Caco-2 (cell line): Measurements from ENCODE around the gene NOXO1. TPM values are rescaled to one million over a fixed set of nuclear protein-coding genes. Genes with fewer than 3 reads are reported as not detected.

Experiments used
- BruUV-seq: library from RNA; stranded (reverse); fragments of 400-500 nt; replicated peaks from 2 replicates; lab custom pipeline; 2021; lab: Mats Ljungman, UMichigan
- CTCF ChIA-PET: fragments of 300-600 bp; sonication (Branson Sonifier 250); formaldehyde crosslinking; loops from one replicate; lab custom pipeline; 2022; ENCODE audit warnings: antibody characterized with exemption; lab: Charles Lee
- POLR2A ChIA-PET: fragments of 300-600 bp; sonication (Branson Sonifier 250); formaldehyde crosslinking; loops from one replicate; lab custom pipeline; 2022; ENCODE audit warnings: antibody characterized with exemption; lab: Charles Lee
- DNase-seq, 2 experiments: peaks; one replicate each; pipeline versions ENCODE4 v3.0.0 to v3.0.0-alpha.2; 2020 to 2022
- H3K27me3 ChIP-seq: replicated peaks from 2 replicates; pipeline ENCODE4 v1.6.0; 2011; ENCODE audit warnings: low read length; ENCODE audit not compliant: control insufficient read depth, insufficient read depth
- H3K36me3 ChIP-seq: 2 replicates; pipeline ENCODE4 v1.5.1; 2011; ENCODE audit warnings: low read length; ENCODE audit not compliant: control insufficient read depth, insufficient read depth
- H3K4me1 ChIP-seq: fragments of 250-450 bp; sonication (Bioruptor Pico); 2 replicates; pipeline ENCODE4 v1.5.1; 2020; ENCODE audit warnings: mild to moderate bottlenecking
- H3K4me3 ChIP-seq: 2 replicates; pipeline ENCODE4 v1.5.1; 2011; ENCODE audit warnings: low read depth, mild to moderate bottlenecking, control low read depth, low read length
- H3K9me3 ChIP-seq: fragments of 250-450 bp; sonication (Bioruptor Pico); 2 replicates; pipeline ENCODE4 v1.5.1; 2020; ENCODE audit warnings: mild to moderate bottlenecking, moderate library complexity
- H3K27ac Mint-ChIP-seq: one replicate; pipeline ENCODE4 v1.8.0; 2022; ENCODE audit warnings: mixed read lengths; ENCODE audit not compliant: unreplicated experiment
- H3K27me3 Mint-ChIP-seq: one replicate; pipeline ENCODE4 v1.8.0; 2022; ENCODE audit warnings: mixed read lengths; ENCODE audit not compliant: insufficient read depth, unreplicated experiment
- H3K36me3 Mint-ChIP-seq: one replicate; pipeline ENCODE4 v1.8.0; 2022; ENCODE audit warnings: mild to moderate bottlenecking, mixed read lengths; ENCODE audit not compliant: insufficient read depth, unreplicated experiment
- H3K4me1 Mint-ChIP-seq: one replicate; pipeline ENCODE4 v1.8.0; 2022; ENCODE audit warnings: low read depth, mixed read lengths; ENCODE audit not compliant: unreplicated experiment
- H3K4me3 Mint-ChIP-seq: one replicate; pipeline ENCODE4 v1.8.0; 2022; ENCODE audit warnings: mild to moderate bottlenecking, moderate library complexity, mixed read lengths; ENCODE audit not compliant: unreplicated experiment
- H3K9me3 Mint-ChIP-seq: one replicate; pipeline ENCODE4 v1.8.0; 2022; ENCODE audit warnings: mixed read lengths; ENCODE audit not compliant: unreplicated experiment
- intact Hi-C: fragments of 100-400 bp; cut with micrococcal nuclease; formaldehyde crosslinking; loops from one replicate; pipeline ENCODE4 v1.10.0; 2022; ENCODE audit not compliant: unreplicated experiment
- total RNA-seq: library from RNA; stranded (reverse); gene quantifications from 2 replicates; pipeline ENCODE4 v1.2.3, GENCODE V29; 2022
- TF ChIP-seq, protein P1 (sequence below), 2 experiments: fragments of 200-600 bp in 1 of 2; IDR thresholded peaks; 1 replicate in 1 of 2; 2 replicates in 1 of 2; pipeline versions ENCODE4 v1.5.1 to v1.8.0; 2011 to 2022; ENCODE audit warnings: antibody characterized with exemption in 1 of 2, control low read depth in 1 of 2, inconsistent platforms in 1 of 2, low read depth in 1 of 2, low read length in 1 of 2, mild to moderate bottlenecking in 1 of 2, moderate library complexity in 1 of 2; ENCODE audit not compliant: insufficient read depth in 1 of 2, severe bottlenecking in 1 of 2, unreplicated experiment in 1 of 2

The NOXO1 gene
- total RNA-seq, 1 experiment from 2014 or later: 1.1 TPM

DNA sequence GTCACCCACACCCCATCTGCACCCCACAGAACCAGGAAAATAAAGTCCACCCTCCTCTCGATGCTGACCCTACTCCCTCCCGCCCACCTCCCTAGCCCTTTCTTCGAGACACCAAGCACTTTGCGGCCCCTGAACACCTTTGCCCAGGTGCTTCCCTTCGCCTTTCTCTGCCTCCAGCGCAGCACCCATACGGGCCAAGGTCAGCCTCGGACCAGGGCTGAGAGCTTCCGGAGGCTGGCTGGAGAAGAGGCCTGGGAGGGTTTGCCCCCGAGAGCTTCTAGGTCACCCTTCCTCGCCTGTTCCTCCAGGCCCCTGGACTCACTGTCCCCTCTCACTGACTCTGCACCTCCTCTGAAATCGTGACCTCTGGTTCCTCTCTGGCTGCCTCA is 42.8 kb upstream of the NOXO1 start:
- H3K4me1 ChIP-seq: peaks cover 17% of the 10 kb centered on the region
- no peak overlapping the region for H3K4me3 ChIP-seq
- no peaks in the 10 kb centered on the region for H3K9me3 Mint-ChIP-seq
- no peaks in the 10 kb centered on the region for H3K27me3 Mint-ChIP-seq
- DNase-seq: no peak
- H3K4me3 Mint-ChIP-seq: peak overlapping the region; percentile 65
- CTCF ChIA-PET: interaction anchor here (0.5 to 2.8 kb wide), 5 partner anchors 20 to 659 kb away, joined by 3 to 13 read pairs (median 5); no protein-coding TSS in a partner anchor
- H3K4me1 Mint-ChIP-seq: peaks cover 18% of the 10 kb centered on the region
- intact Hi-C loops: no loop called here
- no peaks in the 10 kb centered on the region for H3K9me3 ChIP-seq
- POLR2A ChIA-PET: no interaction called here
- TF ChIP-seq, protein P1, sequence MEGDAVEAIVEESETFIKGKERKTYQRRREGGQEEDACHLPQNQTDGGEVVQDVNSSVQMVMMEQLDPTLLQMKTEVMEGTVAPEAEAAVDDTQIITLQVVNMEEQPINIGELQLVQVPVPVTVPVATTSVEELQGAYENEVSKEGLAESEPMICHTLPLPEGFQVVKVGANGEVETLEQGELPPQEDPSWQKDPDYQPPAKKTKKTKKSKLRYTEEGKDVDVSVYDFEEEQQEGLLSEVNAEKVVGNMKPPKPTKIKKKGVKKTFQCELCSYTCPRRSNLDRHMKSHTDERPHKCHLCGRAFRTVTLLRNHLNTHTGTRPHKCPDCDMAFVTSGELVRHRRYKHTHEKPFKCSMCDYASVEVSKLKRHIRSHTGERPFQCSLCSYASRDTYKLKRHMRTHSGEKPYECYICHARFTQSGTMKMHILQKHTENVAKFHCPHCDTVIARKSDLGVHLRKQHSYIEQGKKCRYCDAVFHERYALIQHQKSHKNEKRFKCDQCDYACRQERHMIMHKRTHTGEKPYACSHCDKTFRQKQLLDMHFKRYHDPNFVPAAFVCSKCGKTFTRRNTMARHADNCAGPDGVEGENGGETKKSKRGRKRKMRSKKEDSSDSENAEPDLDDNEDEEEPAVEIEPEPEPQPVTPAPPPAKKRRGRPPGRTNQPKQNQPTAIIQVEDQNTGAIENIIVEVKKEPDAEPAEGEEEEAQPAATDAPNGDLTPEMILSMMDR (IDR thresholded peaks at IDR 0.05; ENCODE audit: insufficient read depth in 1 of 2, low read depth in 1 of 2, low read length in 1 of 2, severe bottlenecking in 1 of 2, unreplicated experiment in 1 of 2): no peak
- H3K36me3 Mint-ChIP-seq: no peaks in the 10 kb centered on the region
- H3K27ac Mint-ChIP-seq: no peak overlapping the region
- no TSS peak for BruUV-seq
- no peaks in the 10 kb centered on the region for H3K27me3 ChIP-seq
- no peaks in the 10 kb centered on the region for H3K36me3 ChIP-seq

DNA sequence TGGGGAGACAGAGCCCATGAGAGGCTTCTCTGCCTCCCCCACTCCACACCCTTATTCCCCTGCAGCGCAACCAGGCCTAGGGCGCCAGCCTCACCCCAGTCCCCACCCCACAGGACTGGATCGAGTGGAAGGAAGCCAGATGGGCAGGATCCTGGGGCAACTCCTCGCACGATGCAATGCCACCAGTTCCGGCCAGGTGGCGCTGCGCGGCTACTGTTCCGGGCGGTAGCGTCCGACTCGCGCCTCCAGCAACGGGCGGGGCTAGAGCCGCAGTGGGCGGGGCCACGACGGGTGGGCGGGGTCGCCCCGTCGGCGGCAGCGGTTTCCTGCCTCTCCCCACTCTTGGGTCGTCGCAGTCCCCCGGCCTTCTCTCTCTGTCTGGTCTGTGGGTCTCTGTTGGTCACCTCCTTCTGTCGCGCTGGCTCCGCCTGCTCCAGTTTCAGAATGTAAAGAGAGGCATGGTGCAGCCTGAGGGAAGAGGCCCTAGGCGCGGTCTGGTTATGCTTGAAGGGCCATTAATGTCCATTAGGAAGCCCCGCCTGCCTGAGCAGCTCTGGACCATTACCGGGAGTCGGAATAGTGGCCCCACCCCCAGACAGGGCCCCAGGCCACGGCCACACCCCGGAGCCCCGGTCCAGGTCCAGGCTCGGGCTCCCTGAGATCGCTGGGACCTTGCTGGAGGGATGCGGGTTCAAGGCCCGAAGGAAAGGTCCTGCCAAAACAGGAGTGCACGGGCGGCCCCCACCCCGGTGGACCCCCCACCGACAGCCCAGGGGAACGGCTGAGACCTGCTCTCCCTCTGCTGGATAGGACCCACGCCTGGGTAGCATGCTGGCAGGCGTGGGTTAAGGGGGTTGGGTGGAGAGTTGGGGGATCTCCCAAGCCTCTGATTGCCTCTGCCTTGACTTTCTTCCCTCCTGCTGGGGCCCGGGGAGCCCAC is 42.1 kb upstream of the NOXO1 start:
- Mint-ChIP-seq H3K27me3 (no peaks in the 10 kb centered on the region), H3K9me3 (no peaks in the 10 kb centered on the region), H3K36me3 (no peaks in the 10 kb centered on the region), H3K4me3 (peak overlapping the region; percentile 74), H3K27ac (no peak overlapping the region), H3K4me1 (peaks cover 18% of the 10 kb centered on the region)
- ChIA-PET POLR2A (interaction anchor here (0.6 to 0.9 kb wide), 3 partner anchors 59 to 171 kb away, joined by 4 to 7 read pairs (median 4); partner anchors contain the start of genes RPS2 and TRAF7), CTCF (interaction anchor here (0.5 to 2.8 kb wide), 9 partner anchors 20 to 946 kb away, joined by 3 to 14 read pairs (median 5); partner anchors contain the start of genes NTHL1, PAQR4 and TSC2)
- intact Hi-C loops: loop anchor here (1.0 to 2.0 kb wide), 3 partner anchors 23 to 68 kb away; partner anchors contain the start of genes NTHL1 and TSC2
- Histone ChIP-seq H3K27me3 (no peaks in the 10 kb centered on the region), H3K4me1 (peaks cover 17% of the 10 kb centered on the region), H3K36me3 (no peaks in the 10 kb centered on the region), H3K9me3 (no peaks in the 10 kb centered on the region), H3K4me3 (peak overlapping the region; percentile 25)
- DNase-seq: peak; percentile 85 to 93
- TF ChIP-seq, protein P1 (IDR thresholded peaks at IDR 0.05; ENCODE audit: insufficient read depth in 1 of 2, low read depth in 1 of 2, low read length in 1 of 2, severe bottlenecking in 1 of 2, unreplicated experiment in 1 of 2): peak; percentile 90 to 95
- BruUV-seq: no TSS peak

DNA sequence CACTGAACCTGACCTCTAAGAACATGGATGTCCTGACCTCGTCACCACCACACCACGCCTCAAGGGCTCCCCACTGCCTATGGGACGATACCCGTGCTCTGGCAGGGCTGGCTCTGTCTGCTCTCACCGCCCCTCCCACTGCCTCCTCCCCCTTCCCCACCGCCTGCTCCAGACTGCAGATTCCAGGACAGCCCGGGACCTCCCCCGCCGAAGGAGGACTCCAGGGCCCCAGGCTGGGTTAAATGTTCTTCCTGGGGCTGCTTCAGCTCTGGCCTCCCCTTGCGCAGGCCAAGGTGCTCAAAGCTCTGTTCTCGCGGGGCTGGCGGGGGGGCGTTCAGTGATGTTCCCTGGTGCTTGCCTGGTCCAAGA is 41.4 kb upstream of the NOXO1 start:
- H3K4me1 ChIP-seq: peaks cover 16% of the 10 kb centered on the region
- ChIA-PET POLR2A (interaction anchor here (0.5 to 1.0 kb wide), 5 partner anchors 58 to 171 kb away, joined by 3 to 7 read pairs (median 4); partner anchors contain the start of genes MSRB1, RPS2 and TRAF7), CTCF (interaction anchor here (0.6 to 2.8 kb wide), 9 partner anchors 11 to 947 kb away, joined by 3 to 14 read pairs (median 3); partner anchors contain the start of genes NTHL1, PAQR4 and TSC2)
- H3K36me3 ChIP-seq: no peaks in the 10 kb centered on the region
- peak overlapping the region; percentile 74 for H3K4me3 Mint-ChIP-seq
- H3K4me3 ChIP-seq: peak overlapping the region; percentile 9; the same call in 1 of the 2 replicates
- intact Hi-C loops: loop anchor here (1.0 to 2.0 kb wide), 3 partner anchors 24 to 69 kb away; partner anchors contain the start of genes NTHL1 and TSC2
- no TSS peak for BruUV-seq
- H3K27me3 Mint-ChIP-seq: no peaks in the 10 kb centered on the region
- peaks cover 18% of the 10 kb centered on the region for H3K4me1 Mint-ChIP-seq
- no peaks in the 10 kb centered on the region for H3K9me3 ChIP-seq
- no peaks in the 10 kb centered on the region for H3K36me3 Mint-ChIP-seq
- peak; percentile 66 to 78 for DNase-seq
- no peaks in the 10 kb centered on the region for H3K27me3 ChIP-seq
- H3K27ac Mint-ChIP-seq: peak overlapping the region; percentile 74
- TF ChIP-seq, protein P1 (IDR thresholded peaks at IDR 0.05; ENCODE audit: insufficient read depth in 1 of 2, low read depth in 1 of 2, low read length in 1 of 2, severe bottlenecking in 1 of 2, unreplicated experiment in 1 of 2): no peak
- no peaks in the 10 kb centered on the region for H3K9me3 Mint-ChIP-seq
